ENCODE measurements around the gene CISH.

Gene CISH

DNA sequence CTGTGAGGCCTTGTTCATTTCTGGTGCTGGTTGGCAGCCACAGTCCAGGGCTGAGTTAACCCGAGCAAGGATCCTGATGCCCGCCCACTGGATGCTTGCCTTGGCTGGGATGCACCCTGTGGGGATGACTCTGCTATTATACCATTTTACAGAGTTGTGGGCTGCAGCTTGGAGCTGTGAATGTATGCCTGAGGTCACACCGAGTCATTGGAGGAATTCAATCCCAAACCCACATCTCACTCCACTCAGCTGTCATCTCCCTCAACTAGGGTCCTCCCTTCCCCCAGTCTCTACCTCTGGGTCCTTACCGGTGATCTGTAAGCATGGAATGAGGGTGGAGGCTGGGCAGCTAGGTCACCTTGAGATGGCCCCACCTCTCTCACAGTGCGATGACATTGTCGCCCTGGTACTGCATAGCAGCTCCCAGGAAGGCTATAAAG, 27.5 kb upstream of the CISH start:
- H3K4me3 ChIP-seq (ENCODE audit: low read depth, low read length), result no peak overlapping the region
- TF ChIP-seq CTCF (IDR thresholded peaks at IDR 0.05; ENCODE audit: low read depth, low read length), result no peak

- TF ChIP-seq CTCF (IDR thresholded peaks at IDR 0.05; ENCODE audit: low read depth, low read length), result no peak
- H3K4me3 ChIP-seq (ENCODE audit: low read depth, low read length), result no peak overlapping the region
Measured at GRCh38 chr3:50637945-50638344, 26.4 kb upstream of the CISH start.

- no peak for TF ChIP-seq CTCF (IDR thresholded peaks at IDR 0.05; ENCODE audit: low read depth, low read length)
- no peak overlapping the region for H3K4me3 ChIP-seq (ENCODE audit: low read depth, low read length)
Measured at GRCh38 chr3:50637011-50637410, 25.4 kb upstream of the CISH start.

DNA sequence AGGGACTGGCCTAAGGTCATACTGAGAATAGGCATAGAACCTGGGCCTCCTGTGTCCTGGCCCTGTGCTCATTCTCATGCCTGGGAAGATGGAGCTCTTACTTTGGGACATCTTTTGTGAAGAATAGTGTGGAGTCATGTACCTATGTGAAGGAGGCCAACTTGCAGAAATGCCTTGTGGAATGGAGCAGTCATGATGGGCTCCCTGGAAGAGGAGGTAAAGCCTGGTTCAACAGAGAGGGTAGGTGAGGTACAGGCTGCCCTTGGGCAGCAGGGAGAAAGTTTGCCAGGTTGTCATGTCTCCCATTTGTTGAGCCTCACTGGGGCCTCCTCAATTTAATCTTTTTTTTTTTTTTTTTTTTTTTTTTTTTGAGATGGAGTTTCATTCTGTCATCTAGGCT, 23.5 kb upstream of the CISH start:
- H3K4me3 ChIP-seq (ENCODE audit: low read depth, low read length), result no peak overlapping the region
- TF ChIP-seq CTCF (IDR thresholded peaks at IDR 0.05; ENCODE audit: low read depth, low read length), result no peak

DNA sequence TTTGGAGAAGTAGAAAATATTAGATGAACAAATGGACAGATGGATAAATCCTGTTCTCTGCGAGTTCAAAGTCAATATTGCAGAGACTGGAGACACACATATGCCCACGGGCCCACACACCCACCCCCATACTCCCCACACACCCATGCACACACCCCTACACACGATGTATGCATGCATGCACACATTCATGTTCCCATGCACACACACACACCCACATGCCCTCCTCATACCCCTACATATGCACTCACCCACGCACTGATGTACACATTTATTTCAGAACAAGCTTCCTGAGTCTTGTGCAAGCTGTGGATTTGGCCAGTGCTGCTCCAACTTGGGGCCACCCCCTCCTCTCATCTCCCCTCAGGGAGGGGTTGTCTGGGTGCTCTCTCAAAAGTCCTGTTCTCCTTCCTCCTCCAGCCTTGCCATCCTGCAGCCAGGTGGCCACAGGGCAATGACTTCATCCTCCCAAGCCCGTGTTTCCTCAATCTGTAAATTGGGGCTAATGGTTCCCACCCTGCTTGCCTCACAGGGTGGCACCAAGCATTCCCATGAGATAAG, 21.7 kb upstream of the CISH start:
- H3K4me3 ChIP-seq (ENCODE audit: low read depth, low read length), result no peak overlapping the region
- no peak for TF ChIP-seq CTCF (IDR thresholded peaks at IDR 0.05; ENCODE audit: low read depth, low read length)

GRCh38 chr3:50632450-50632849, 20.9 kb upstream of the CISH start:
- no peak overlapping the region for H3K4me3 ChIP-seq (ENCODE audit: low read depth, low read length)
- TF ChIP-seq CTCF (IDR thresholded peaks at IDR 0.05; ENCODE audit: low read depth, low read length), result no peak

GRCh38 chr3:50630877-50631276, 19.3 kb upstream of the CISH start:
- no peak overlapping the region for H3K4me3 ChIP-seq (ENCODE audit: low read depth, low read length)
- TF ChIP-seq CTCF (IDR thresholded peaks at IDR 0.05; ENCODE audit: low read depth, low read length), result no peak
